Measurements from ENCODE around the gene STARD5. TPM values are rescaled to one million over a fixed set of nuclear protein-coding genes. Genes with fewer than 3 reads are reported as not detected.
"Not testable (repeated sequence)": the region's sequence is repeated elsewhere in the genome, so short reads cannot be mapped to it uniquely, and the experiment has no call there.

STARD5 gene
- total RNA-seq, 4 donors from 2014 or later, result 0.36 to 1.7 (median 0.63) TPM

DNA sequence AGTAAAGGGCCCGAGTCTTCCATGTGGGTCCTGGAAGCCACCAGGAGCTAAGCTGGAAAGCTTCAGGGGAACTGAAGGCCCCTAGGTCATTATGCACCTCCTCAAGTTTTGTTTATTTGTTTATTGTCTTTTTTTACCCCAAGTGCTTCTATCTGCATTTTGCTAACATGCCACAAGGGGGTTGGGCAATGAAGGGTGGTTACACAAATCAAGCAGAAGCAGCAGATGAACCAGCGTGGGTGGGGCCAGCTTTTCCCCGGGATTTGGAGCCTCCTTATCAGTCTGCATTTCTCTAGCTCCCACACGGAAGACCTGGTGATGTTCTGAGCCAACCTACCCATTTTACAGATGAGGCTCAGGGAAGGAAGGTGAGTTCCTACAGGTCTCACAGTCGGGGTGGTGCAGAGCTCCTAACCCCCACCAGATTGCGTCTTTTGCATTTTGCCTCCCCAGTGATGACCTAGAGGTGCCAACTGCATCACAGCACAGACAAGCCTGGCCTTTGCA, 33.3 kb upstream of the STARD5 start:
- no peak for TF ChIP-seq POLR2A (IDR thresholded peaks at IDR 0.05)
- TF ChIP-seq, protein P1, sequence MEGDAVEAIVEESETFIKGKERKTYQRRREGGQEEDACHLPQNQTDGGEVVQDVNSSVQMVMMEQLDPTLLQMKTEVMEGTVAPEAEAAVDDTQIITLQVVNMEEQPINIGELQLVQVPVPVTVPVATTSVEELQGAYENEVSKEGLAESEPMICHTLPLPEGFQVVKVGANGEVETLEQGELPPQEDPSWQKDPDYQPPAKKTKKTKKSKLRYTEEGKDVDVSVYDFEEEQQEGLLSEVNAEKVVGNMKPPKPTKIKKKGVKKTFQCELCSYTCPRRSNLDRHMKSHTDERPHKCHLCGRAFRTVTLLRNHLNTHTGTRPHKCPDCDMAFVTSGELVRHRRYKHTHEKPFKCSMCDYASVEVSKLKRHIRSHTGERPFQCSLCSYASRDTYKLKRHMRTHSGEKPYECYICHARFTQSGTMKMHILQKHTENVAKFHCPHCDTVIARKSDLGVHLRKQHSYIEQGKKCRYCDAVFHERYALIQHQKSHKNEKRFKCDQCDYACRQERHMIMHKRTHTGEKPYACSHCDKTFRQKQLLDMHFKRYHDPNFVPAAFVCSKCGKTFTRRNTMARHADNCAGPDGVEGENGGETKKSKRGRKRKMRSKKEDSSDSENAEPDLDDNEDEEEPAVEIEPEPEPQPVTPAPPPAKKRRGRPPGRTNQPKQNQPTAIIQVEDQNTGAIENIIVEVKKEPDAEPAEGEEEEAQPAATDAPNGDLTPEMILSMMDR (IDR thresholded peaks at IDR 0.05 in 4 of 5, conservative IDR thresholded peaks at IDR 0.05 in 1 of 5), result no peak
- Histone ChIP-seq H3K36me3 (no peaks in the 10 kb centered on the region), H3K27me3 (no peaks in the 10 kb centered on the region), H3K4me1 (no peaks in the 10 kb centered on the region), H3K4me3 (no peak overlapping the region), H3K27ac (no peak overlapping the region), H3K9me3 (no peaks in the 10 kb centered on the region)
- ATAC-seq (no peak), DNase-seq (no peak)
- intact Hi-C loops (cut with DNase I; ENCODE audit: low total_unique reads), result no loop called here
- in situ Hi-C loops (cut with MboI; ENCODE audit: low sequenced_read_pairs in 4 of 4), result no loop called here

DNA sequence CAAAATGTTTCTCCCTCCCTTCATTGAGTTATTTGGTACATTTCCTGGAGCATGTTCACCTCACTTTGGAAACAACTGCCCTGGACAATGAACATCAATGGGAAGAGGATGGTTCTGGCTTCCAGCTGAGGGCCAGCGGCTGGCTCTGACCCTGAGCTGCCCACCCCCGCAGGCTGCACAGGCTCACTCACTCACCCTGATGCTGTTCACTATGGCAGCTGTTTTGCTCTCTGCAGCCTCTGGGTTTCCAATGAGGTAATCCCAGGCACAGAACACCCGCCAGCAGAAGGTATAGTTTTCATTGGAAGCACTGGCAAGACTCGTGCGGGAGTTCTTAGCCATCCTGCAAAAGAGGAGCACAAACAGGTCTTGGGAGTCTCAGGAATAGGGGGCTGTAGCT, 32.3 kb upstream of the STARD5 start:
- intact Hi-C loops (cut with DNase I; ENCODE audit: low total_unique reads) (no loop called here), in situ Hi-C loops (cut with MboI; ENCODE audit: low sequenced_read_pairs in 4 of 4) (no loop called here)
- Histone ChIP-seq H3K27ac (no peak overlapping the region), H3K27me3 (no peaks in the 10 kb centered on the region), H3K4me3 (no peak overlapping the region), H3K9me3 (no peaks in the 10 kb centered on the region), H3K36me3 (no peaks in the 10 kb centered on the region), H3K4me1 (no peaks in the 10 kb centered on the region)
- no peak for ATAC-seq
- no peak for DNase-seq
- TF ChIP-seq, protein P1 (IDR thresholded peaks at IDR 0.05 in 4 of 5, conservative IDR thresholded peaks at IDR 0.05 in 1 of 5), result no peak
- no peak for TF ChIP-seq POLR2A (IDR thresholded peaks at IDR 0.05)

DNA sequence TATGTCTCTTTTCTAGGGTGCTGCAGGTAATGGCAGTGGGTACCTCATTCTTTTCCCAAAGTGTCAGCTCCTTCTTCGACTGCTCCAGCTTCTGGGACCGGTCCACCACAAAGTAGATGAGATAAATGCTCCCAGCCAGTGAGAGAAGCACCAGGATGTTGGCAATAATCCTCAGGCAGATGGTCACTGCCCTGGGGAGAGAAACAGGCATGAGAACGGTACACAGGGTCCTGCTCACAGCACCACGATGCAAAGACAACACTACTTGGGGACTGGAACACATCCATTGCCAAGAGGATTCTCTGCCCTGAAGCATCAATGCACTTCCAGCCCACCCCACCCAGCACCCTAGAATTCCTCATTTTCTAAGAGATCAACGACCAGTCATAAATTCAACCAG, 27.7 kb upstream of the STARD5 start:
- Histone ChIP-seq H3K9me3 (no peaks in the 10 kb centered on the region), H3K4me3 (no peak overlapping the region), H3K27ac (no peak overlapping the region), H3K4me1 (no peaks in the 10 kb centered on the region), H3K27me3 (no peaks in the 10 kb centered on the region), H3K36me3 (no peaks in the 10 kb centered on the region)
- TF ChIP-seq POLR2A (IDR thresholded peaks at IDR 0.05), result no peak
- TF ChIP-seq, protein P1 (IDR thresholded peaks at IDR 0.05 in 4 of 5, conservative IDR thresholded peaks at IDR 0.05 in 1 of 5), result no peak
- DNase-seq, result no peak
- ATAC-seq, result no peak
- intact Hi-C loops (cut with DNase I; ENCODE audit: low total_unique reads), result no loop called here
- in situ Hi-C loops (cut with MboI; ENCODE audit: low sequenced_read_pairs in 4 of 4), result no loop called here

DNA sequence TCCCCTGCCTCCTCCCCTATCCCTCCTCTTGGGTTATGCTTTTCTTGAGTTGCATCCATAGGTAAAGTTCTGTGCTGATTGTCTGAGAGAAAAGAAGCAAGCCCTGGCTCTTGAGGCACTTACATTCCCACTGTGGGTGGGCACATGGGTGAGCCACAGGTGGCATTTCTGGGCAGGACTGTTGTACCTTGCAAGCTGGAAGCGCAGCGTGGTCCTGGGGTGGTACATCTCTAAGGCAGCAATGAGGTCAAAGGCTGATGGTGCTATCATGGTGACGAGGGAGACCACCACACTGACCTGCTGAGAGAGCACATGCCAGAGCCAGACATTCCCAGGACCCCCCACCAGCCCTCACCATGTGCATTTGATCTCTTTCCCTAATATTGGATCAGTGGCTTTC, 25.3 kb upstream of the STARD5 start:
- intact Hi-C loops (cut with DNase I; ENCODE audit: low total_unique reads) (no loop called here), in situ Hi-C loops (cut with MboI; ENCODE audit: low sequenced_read_pairs in 4 of 4) (no loop called here)
- no peaks in the 10 kb centered on the region for H3K27me3 ChIP-seq
- no peaks in the 10 kb centered on the region for H3K4me1 ChIP-seq
- H3K27ac ChIP-seq, result no peak overlapping the region
- TF ChIP-seq, protein P1 (IDR thresholded peaks at IDR 0.05 in 4 of 5, conservative IDR thresholded peaks at IDR 0.05 in 1 of 5), result no peak
- H3K9me3 ChIP-seq, result no peaks in the 10 kb centered on the region
- no peak overlapping the region for H3K4me3 ChIP-seq
- H3K36me3 ChIP-seq, result no peaks in the 10 kb centered on the region
- DNase-seq (no peak), ATAC-seq (no peak)

DNA sequence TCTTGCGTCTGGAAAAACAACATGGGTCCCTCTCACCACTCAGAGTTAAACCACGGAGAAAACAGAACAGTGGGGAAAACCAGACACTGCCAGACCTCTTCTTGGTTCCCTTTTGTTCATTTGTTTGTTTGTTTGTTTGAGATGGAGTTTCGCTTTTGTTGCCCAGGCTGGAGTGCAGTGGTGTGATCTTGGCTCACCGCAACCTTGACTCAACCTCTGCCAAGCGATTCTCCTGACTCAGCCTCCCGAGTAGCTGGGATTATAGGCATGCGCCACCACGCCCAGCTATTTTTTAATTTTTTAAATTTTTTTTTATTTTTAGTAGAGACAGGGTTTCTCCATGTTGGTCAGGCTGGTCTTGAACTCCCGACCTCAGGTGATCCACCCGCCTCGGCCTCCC, 24.8 kb upstream of the STARD5 start:
- ATAC-seq; in situ Hi-C loops (cut with MboI; ENCODE audit: low sequenced_read_pairs in 4 of 4); H3K27ac ChIP-seq; H3K36me3 ChIP-seq; DNase-seq; intact Hi-C loops (cut with DNase I; ENCODE audit: low total_unique reads); H3K4me3 ChIP-seq; H3K27me3 ChIP-seq; H3K4me1 ChIP-seq; H3K9me3 ChIP-seq: not testable (repeated sequence)

Measured in gastrocnemius medialis (tissue), 4 donors.